Measurements from ENCODE around the gene LYZ. TPM values are rescaled to one million over a fixed set of nuclear protein-coding genes. Genes with fewer than 3 reads are reported as not detected.

LYZ gene
- total RNA-seq, 1 donor from 2014 or later: 4.5 TPM

- Histone ChIP-seq H3K4me1 (no peaks in the 10 kb centered on the region), H3K27ac (no peak overlapping the region), H3K36me3 (peaks cover 10 to 37% of the 10 kb centered on the region in 2 donors), H3K27me3 (no peaks in the 10 kb centered on the region), H3K4me3 (no peak overlapping the region), H3K9me3 (no peaks in the 10 kb centered on the region)
- intact Hi-C loops (cut with DNase I): no loop called here
- no peak for DNase-seq (ENCODE audit: low spot score in 2 of 2)
- TF ChIP-seq CTCF (IDR thresholded peaks at IDR 0.05): no peak
These were observed 20.0 kb downstream of the LYZ start for GRCh38 chr12:69368171-69368570.

GRCh38 chr12:69383074-69383473, 34.9 kb downstream of the LYZ start:
- Histone ChIP-seq H3K36me3 (no peaks in the 10 kb centered on the region), H3K27me3 (no peaks in the 10 kb centered on the region), H3K4me3 (no peak overlapping the region), H3K27ac (no peak overlapping the region), H3K4me1 (no peaks in the 10 kb centered on the region), H3K9me3 (no peaks in the 10 kb centered on the region)
- TF ChIP-seq CTCF (IDR thresholded peaks at IDR 0.05): no peak
- intact Hi-C loops (cut with DNase I): no loop called here
- DNase-seq (ENCODE audit: low spot score in 2 of 2): no peak

GRCh38 chr12:69385038-69385437, 36.9 kb downstream of the LYZ start:
- no peak for DNase-seq (ENCODE audit: low spot score in 2 of 2)
- H3K36me3 ChIP-seq: no peaks in the 10 kb centered on the region
- H3K9me3 ChIP-seq: no peaks in the 10 kb centered on the region
- no peak overlapping the region for H3K4me3 ChIP-seq
- H3K27me3 ChIP-seq: no peaks in the 10 kb centered on the region
- H3K27ac ChIP-seq: no peak overlapping the region
- no peak for TF ChIP-seq CTCF (IDR thresholded peaks at IDR 0.05)
- intact Hi-C loops (cut with DNase I): no loop called here
- H3K4me1 ChIP-seq: peaks cover 0 to 6% of the 10 kb centered on the region in 2 donors

- intact Hi-C loops (cut with DNase I): no loop called here
- peaks cover 0 to 3% of the 10 kb centered on the region in 2 donors for H3K36me3 ChIP-seq
- H3K4me3 ChIP-seq: no peak overlapping the region
- TF ChIP-seq CTCF (IDR thresholded peaks at IDR 0.05): no peak
- H3K4me1 ChIP-seq: peaks cover 0 to 6% of the 10 kb centered on the region in 2 donors
- no peaks in the 10 kb centered on the region for H3K9me3 ChIP-seq
- DNase-seq (ENCODE audit: low spot score in 2 of 2): no peak
- H3K27ac ChIP-seq: no peak overlapping the region
- no peaks in the 10 kb centered on the region for H3K27me3 ChIP-seq
These were observed 38.7 kb downstream of the LYZ start for GRCh38 chr12:69386921-69387320.

- Histone ChIP-seq H3K27ac (no peak overlapping the region), H3K4me1 (peaks cover 0 to 6% of the 10 kb centered on the region in 2 donors), H3K27me3 (no peaks in the 10 kb centered on the region), H3K36me3 (peaks cover 0 to 3% of the 10 kb centered on the region in 2 donors), H3K9me3 (no peaks in the 10 kb centered on the region), H3K4me3 (no peak overlapping the region)
- intact Hi-C loops (cut with DNase I): loop anchor here (1.0 kb wide), 1 partner anchor 183 kb away; no protein-coding TSS in a partner anchor
- TF ChIP-seq CTCF (IDR thresholded peaks at IDR 0.05): peak; percentile 42 to 75 (median 48)
- DNase-seq (ENCODE audit: low spot score in 2 of 2): no peak
These were observed 40.2 kb downstream of the LYZ start for GRCh38 chr12:69388371-69388770.

GRCh38 chr12:69389831-69390230, 41.6 kb downstream of the LYZ start:
- Histone ChIP-seq H3K4me3 (no peak overlapping the region), H3K36me3 (peaks cover 0 to 3% of the 10 kb centered on the region in 2 donors), H3K9me3 (no peaks in the 10 kb centered on the region), H3K27me3 (no peaks in the 10 kb centered on the region), H3K4me1 (peaks cover 0 to 6% of the 10 kb centered on the region in 2 donors), H3K27ac (peak overlapping the region in 1 of 2 donors; percentile 26)
- DNase-seq (ENCODE audit: low spot score in 2 of 2): no peak
- no peak for TF ChIP-seq CTCF (IDR thresholded peaks at IDR 0.05)
- intact Hi-C loops (cut with DNase I): no loop called here

Measured in ascending aorta (tissue), 2 donors.